Gastrocnemius medialis (tissue), 4 donors: ENCODE measurements around the gene SLC35F1. TPM values are rescaled to one million over a fixed set of nuclear protein-coding genes. Genes with fewer than 3 reads are reported as not detected.

Experiments used
- ATAC-seq, 2 donors: fragments of 150-250 bp; one replicate each; pipeline ENCODE4 v1.9.1; 2016
- DNase-seq, 2 donors: peaks; one replicate each; pipeline ENCODE4 v3.0.0-alpha.2; 2019
- H3K27ac ChIP-seq, 4 donors: fragments of 200-600 bp; sonication (generic); 1 replicate in 1 of 4; 2 replicates in 3 of 4; pipeline ENCODE4 v1.5.1; 2016 to 2018; ENCODE audit warnings: mild to moderate bottlenecking in 2 of 4, moderate library complexity in 1 of 4
- H3K27me3 ChIP-seq, 3 donors: fragments of 200-600 bp; sonication (generic) in 2 of 3; 1 replicate in 1 of 3; 2 replicates in 2 of 3; pipeline versions ENCODE4 v1.5.1 to v1.6.0; 2016 to 2019; ENCODE audit warnings: mild to moderate bottlenecking in 1 of 3, moderate library complexity in 1 of 3
- H3K36me3 ChIP-seq, 2 donors: fragments of 200-600 bp; sonication (generic) in 1 of 2; one replicate each; pipeline ENCODE4 v1.5.1; 2017 to 2018
- H3K4me1 ChIP-seq, 2 donors: fragments of 200-600 bp; sonication (generic) in 1 of 2; one replicate each; pipeline ENCODE4 v1.5.1; 2016 to 2017; ENCODE audit warnings: mild to moderate bottlenecking in 2 of 2
- H3K4me3 ChIP-seq, 4 donors: fragments of 200-600 bp; sonication (generic) in 3 of 4; 1 replicate in 1 of 4; 2 replicates in 3 of 4; pipeline ENCODE4 v1.5.1; 2016 to 2019; ENCODE audit warnings: mild to moderate bottlenecking in 2 of 4
- H3K9me3 ChIP-seq, 3 donors: fragments of 200-600 bp; sonication (generic) in 2 of 3; 1 replicate in 1 of 3; 2 replicates in 2 of 3; pipeline ENCODE4 v1.5.1; 2016 to 2019
- POLR2A ChIP-seq, 2 donors: fragments of 450-650 bp; IDR thresholded peaks; one replicate each; pipeline ENCODE4 v1.6.1; 2017; ENCODE audit warnings: antibody characterized with exemption in 2 of 2, mild to moderate bottlenecking in 2 of 2, moderate library complexity in 2 of 2
- in situ Hi-C, 4 donors: fragments of 200-750 bp; cut with MboI; loops; one replicate each; pipeline versions ENCODE4 v1.15.0 to v1.8.0; 2017; ENCODE audit warnings: low sequenced_read_pairs in 4 of 4
- intact Hi-C: fragments of 100-400 bp; cut with DNase I; formaldehyde crosslinking; loops from one replicate; pipeline ENCODE4 v1.15.1; 2023; ENCODE audit warnings: low total_unique reads
- total RNA-seq, 4 donors: library from RNA; depleted of rRNA; stranded (reverse); fragments of >200 nt; gene quantifications; one replicate each; pipeline versions ENCODE4 v1.1.0 to v1.2.3, GENCODE V29; 2016
- TF ChIP-seq, protein P1 (sequence below), 5 experiments: fragments of 450-650 bp in 3 of 5; fragments of 200-600 bp in 2 of 5; sonication (generic) in 2 of 5; IDR thresholded peaks in 4 of 5; conservative IDR thresholded peaks in 1 of 5; 1 replicate in 4 of 5; 2 replicates in 1 of 5; pipeline ENCODE4 v1.5.1; 2016 to 2019; ENCODE audit warnings: antibody characterized with exemption in 5 of 5, mild to moderate bottlenecking in 3 of 5, moderate library complexity in 3 of 5

Gene SLC35F1
- total RNA-seq, 4 donors from 2014 or later = 0.13 to 0.29 TPM; not detected in 2

DNA sequence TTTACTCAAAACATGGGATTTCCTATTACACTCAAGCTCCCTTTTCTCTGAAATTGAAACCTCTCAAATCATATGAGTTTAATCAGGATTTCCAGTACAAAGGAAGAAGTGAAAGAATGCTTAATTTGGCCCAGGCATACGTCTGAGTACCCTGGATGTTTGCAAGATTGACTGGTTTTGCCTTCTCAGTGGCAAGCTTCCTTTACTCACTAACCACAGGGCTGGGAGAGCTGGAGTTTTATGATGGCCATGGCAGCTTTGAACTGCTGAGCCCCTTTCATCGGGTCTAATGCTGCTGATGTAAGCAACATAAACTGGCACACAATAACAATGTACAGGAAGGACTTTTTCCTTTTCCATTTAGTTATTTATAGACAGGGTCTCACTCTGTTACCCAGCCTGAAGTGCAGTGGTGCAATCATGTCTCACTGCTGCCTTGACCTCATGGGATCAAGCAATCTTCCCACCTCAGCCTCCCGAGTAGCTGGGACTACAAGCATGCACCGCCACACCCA lies 194.8 kb downstream of the SLC35F1 start:
- H3K9me3 ChIP-seq = no peaks in the 10 kb centered on the region
- H3K4me3 ChIP-seq = no peak overlapping the region
- TF ChIP-seq POLR2A (IDR thresholded peaks at IDR 0.05) = no peak
- TF ChIP-seq, protein P1, sequence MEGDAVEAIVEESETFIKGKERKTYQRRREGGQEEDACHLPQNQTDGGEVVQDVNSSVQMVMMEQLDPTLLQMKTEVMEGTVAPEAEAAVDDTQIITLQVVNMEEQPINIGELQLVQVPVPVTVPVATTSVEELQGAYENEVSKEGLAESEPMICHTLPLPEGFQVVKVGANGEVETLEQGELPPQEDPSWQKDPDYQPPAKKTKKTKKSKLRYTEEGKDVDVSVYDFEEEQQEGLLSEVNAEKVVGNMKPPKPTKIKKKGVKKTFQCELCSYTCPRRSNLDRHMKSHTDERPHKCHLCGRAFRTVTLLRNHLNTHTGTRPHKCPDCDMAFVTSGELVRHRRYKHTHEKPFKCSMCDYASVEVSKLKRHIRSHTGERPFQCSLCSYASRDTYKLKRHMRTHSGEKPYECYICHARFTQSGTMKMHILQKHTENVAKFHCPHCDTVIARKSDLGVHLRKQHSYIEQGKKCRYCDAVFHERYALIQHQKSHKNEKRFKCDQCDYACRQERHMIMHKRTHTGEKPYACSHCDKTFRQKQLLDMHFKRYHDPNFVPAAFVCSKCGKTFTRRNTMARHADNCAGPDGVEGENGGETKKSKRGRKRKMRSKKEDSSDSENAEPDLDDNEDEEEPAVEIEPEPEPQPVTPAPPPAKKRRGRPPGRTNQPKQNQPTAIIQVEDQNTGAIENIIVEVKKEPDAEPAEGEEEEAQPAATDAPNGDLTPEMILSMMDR (IDR thresholded peaks at IDR 0.05 in 4 of 5, conservative IDR thresholded peaks at IDR 0.05 in 1 of 5) = no peak
- H3K27me3 ChIP-seq = no peaks in the 10 kb centered on the region
- H3K36me3 ChIP-seq = no peaks in the 10 kb centered on the region
- in situ Hi-C loops = no loop called here
- ATAC-seq = no peak
- intact Hi-C loops = no loop called here
- no peak overlapping the region for H3K27ac ChIP-seq
- H3K4me1 ChIP-seq = no peaks in the 10 kb centered on the region
- DNase-seq = no peak

DNA sequence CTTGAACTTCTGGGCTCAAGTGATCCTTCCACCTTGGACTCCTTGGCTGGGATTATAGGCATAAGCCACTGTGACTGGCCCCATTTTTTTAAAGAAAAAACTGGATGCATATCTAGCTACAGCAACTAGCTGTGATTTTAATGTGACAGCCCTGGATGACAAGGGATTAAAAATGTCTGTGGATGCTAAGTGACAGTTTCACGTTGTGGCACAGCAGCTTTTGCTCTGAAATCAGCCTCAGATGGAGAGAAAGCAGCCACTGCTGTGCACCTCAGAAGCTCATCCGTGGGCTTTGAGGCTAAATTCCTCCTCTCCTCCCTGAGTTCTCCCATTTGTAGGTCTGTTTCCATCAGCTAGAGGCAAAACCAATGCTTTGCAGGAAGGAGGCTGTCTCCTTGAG lies 195.3 kb downstream of the SLC35F1 start:
- Histone ChIP-seq H3K27ac (no peak overlapping the region), H3K4me1 (no peaks in the 10 kb centered on the region), H3K36me3 (no peaks in the 10 kb centered on the region), H3K4me3 (no peak overlapping the region), H3K9me3 (no peaks in the 10 kb centered on the region), H3K27me3 (no peaks in the 10 kb centered on the region)
- in situ Hi-C loops (no loop called here), intact Hi-C loops (no loop called here)
- TF ChIP-seq POLR2A (IDR thresholded peaks at IDR 0.05) = no peak
- TF ChIP-seq, protein P1 (IDR thresholded peaks at IDR 0.05 in 4 of 5, conservative IDR thresholded peaks at IDR 0.05 in 1 of 5) = no peak
- ATAC-seq = no peak
- DNase-seq = no peak

DNA sequence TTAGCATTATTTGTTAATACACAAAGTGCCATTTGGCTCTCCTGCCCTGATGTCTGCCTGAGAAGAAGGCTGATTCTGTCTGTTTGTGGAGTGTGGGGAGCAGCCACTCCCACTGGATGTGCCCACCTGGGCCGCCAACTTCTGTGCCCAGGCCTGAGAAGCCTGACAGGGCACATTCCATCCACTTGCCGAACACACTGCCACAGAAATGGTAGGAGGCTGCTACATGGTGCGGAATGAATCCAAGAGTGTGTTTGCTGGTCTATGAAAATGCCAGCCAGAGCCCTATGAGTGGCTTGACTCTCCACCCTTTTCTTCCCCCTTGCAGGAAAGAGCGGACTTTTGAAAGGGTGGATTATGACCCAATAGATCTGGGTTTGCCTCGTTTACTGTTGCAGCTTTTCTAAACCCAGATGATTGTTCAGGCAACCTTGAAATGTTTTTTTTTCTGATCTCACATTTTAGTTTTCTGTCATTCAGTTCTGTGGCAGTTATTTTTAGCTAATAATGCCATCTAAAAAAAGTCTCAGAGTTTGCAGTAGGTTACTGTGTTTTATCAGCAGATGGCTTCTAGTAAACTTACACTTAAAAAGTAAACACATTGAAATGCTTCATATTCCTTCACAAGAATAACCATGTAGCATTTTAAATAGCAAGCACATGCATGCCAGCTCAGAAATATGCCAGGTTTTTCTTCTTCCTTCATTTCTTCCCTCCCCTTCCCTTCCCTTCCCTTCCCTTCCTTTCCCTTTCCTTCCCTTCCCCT lies 196.5 kb downstream of the SLC35F1 start:
- TF ChIP-seq POLR2A (IDR thresholded peaks at IDR 0.05) = no peak
- TF ChIP-seq, protein P1 (IDR thresholded peaks at IDR 0.05 in 4 of 5, conservative IDR thresholded peaks at IDR 0.05 in 1 of 5) = no peak
- H3K4me1 ChIP-seq = no peaks in the 10 kb centered on the region
- DNase-seq (no peak), ATAC-seq (no peak)
- no peaks in the 10 kb centered on the region for H3K36me3 ChIP-seq
- no peak overlapping the region for H3K4me3 ChIP-seq
- H3K9me3 ChIP-seq = no peaks in the 10 kb centered on the region
- no peaks in the 10 kb centered on the region for H3K27me3 ChIP-seq
- in situ Hi-C loops = no loop called here
- H3K27ac ChIP-seq = no peak overlapping the region
- intact Hi-C loops = no loop called here

DNA sequence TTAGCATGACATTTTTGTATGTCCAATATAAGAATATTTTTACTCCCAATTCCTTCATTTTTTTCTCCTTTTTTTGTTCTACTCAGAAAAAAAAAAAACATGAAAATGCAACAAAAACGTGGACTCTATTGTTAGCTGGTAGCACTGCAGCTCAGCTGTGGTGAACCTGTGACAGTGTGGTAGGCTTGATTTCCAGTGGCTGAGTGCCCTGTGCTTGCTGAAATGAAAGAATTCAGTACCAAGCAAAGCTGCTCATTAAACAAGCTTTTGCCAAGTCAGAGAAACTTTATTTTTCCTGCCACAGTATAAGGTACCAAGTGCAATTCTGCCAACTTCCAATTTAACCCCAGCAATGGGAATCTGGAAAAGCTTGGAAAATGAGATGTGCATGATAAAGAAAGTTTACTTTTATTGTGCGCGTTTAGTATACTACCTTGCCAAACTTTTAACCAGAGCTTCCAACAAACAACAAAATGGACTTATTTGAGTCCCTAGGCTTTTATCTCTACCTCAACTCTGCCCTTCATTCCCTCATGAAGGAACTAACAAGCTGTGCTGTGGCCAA lies 215.2 kb downstream of the SLC35F1 start:
- no peak for ATAC-seq
- in situ Hi-C loops (no loop called here), intact Hi-C loops (no loop called here)

More for the DNA sequence above, 215.2 kb downstream of the SLC35F1 start:
- no peak overlapping the region for H3K27ac ChIP-seq
- no peaks in the 10 kb centered on the region for H3K27me3 ChIP-seq
- no peak overlapping the region for H3K4me3 ChIP-seq
- DNase-seq = no peak
- no peaks in the 10 kb centered on the region for H3K36me3 ChIP-seq
- H3K9me3 ChIP-seq = no peaks in the 10 kb centered on the region
- TF ChIP-seq POLR2A (IDR thresholded peaks at IDR 0.05) = no peak
- TF ChIP-seq, protein P1 (IDR thresholded peaks at IDR 0.05 in 4 of 5, conservative IDR thresholded peaks at IDR 0.05 in 1 of 5) = no peak
- no peaks in the 10 kb centered on the region for H3K4me1 ChIP-seq
